EH (cell line): Measurements from ENCODE around the gene CCDC158.
"Not testable (repeated sequence)": the region's sequence is repeated elsewhere in the genome, so short reads cannot be mapped to it uniquely, and the experiment has no call there.

Experiments used
- DNase-seq: peaks from one replicate; pipeline ENCODE4 v3.0.0-alpha.2; 2015; ENCODE audit warnings: low read depth

The CCDC158 gene

GRCh38 chr4:76420762-76421581, at the start of gene CCDC158:
Gene CCDC158, minus strand, starts transcription at chr4:76421141. Its CDS starts 17,934 bp downstream, at chr4:76403207.
- DNase-seq: peak; percentile 32

- no peak for DNase-seq
Observed at GRCh38 chr4:76470532-76470931, 49.6 kb upstream of the CCDC158 start.

DNA sequence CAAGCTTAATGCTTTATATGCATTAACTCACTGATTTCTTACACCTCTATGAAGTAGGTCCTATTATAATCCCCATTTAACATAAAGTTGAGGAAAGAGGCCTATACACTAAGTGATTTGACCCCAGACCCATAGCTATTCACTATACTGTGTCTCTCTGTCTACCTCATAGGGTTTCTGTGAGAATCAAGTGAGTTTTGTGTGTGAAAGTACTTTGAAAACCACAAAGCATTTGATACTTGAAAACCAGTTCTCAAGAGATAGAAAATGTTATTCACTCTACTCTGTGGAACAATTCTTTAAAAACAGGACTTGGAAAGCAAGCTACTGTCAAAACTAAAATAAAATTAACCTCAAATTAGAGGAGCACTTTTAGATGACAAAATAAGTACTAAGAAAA, 49.1 kb upstream of the CCDC158 start:
- no peak for DNase-seq

GRCh38 chr4:76463568-76463967, 42.6 kb upstream of the CCDC158 start:
- no peak for DNase-seq

DNA sequence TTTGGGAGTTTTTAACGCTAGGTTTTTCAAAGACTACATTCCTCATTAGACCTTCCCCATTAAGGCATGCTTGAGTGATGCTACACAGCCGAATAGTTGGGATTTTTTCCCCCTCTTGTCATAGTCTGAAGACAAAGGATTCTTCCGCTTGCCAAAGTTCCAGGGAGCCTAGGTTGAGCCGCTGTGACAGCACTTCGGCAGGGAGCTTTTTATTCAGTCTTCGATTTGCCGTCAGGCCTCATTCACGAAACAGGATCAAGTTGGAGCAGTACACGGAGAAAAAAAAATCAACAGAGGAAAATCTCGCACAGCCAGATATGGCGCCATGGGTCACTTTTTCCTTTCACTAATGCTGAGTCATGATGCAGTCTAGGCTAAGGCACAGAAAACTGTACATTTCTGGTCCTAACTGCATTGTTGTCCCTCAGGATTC, 38.4 kb upstream of the CCDC158 start:
- peak; percentile 79 for DNase-seq

- peak; percentile 35 for DNase-seq
Observed at GRCh38 chr4:76458825-76459224, 37.9 kb upstream of the CCDC158 start.

GRCh38 chr4:76458297-76458696, 37.4 kb upstream of the CCDC158 start:
- no peak for DNase-seq

DNA sequence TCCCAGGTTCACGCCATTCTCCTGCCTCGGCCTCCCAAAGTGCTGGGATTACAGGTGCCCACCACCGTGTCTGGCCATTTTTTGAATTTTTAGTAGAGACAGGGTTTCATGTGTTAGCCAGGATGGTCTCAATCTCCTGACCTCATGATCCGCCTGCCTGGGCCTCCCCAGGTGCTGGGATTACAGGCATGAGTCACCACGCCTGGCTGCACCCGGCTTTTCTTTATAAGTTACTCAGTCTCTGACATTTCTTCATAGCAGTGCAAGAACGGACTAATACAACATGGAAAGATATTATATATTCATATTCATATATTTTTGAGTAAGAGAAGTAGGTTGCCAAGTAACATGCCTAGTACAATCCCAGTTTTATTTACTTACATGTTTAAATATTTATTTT, 36.9 kb upstream of the CCDC158 start:
- DNase-seq: no peak

- not testable (repeated sequence) for DNase-seq
Observed at GRCh38 chr4:76454073-76454472, 33.1 kb upstream of the CCDC158 start.

DNA sequence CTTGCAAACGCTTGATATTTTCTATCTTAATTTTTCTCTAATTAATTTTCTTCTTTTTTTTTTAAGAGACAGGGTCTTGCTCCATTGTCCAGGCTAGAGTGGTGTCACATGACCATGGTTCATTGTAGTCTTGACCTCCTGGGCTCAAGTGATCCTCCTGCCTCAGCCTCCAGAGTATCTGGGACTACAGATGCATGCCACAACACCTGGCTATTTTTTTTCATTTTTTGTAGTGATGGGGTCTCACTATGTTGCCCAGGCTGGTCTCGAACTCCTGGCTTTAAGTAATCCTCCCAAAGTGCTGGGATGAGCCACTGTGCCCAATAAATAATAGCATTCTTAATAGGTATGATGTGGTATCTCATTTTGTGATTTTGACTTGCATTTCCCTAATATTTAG, 32.3 kb upstream of the CCDC158 start:
- no peak for DNase-seq

DNA sequence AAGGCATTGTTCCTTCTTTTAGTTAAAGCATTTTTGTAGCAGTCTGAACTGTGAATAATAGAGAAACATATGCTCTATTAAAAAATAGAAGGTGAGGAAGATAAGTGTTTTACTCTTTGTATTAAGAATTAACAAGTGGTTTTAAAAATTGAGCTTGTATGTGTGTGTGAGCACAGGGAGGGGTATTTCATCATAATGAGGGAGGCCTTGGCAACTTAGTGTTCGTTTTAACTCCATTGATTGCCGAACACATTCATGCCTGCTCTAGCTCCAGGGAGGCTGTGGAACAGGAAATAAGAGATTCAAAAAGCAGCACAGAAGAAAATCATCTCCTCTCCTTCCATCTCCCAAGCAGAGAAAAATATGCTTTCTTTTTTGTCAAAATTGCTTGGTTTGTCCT, 28.9 kb upstream of the CCDC158 start:
- DNase-seq: no peak

DNA sequence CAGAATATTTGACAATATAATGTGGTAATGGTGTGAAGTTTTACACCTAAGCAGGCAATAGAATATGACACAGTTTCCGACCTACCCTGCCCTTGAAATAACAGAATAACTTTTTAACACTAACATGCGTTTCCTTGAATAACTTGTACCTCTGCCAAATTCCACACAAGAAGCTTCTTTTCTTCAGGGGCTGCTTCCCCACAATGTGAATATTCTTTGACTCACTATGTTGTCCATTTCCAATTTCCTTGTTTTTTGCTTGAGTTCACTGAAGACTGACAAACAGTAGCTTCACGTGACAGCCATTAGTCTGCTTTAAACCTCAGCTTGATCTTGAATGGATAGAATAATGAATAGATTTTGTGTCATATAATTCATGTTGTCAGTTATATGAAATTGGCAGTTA, 28.4 kb upstream of the CCDC158 start:
- peak; percentile 19 for DNase-seq

DNA sequence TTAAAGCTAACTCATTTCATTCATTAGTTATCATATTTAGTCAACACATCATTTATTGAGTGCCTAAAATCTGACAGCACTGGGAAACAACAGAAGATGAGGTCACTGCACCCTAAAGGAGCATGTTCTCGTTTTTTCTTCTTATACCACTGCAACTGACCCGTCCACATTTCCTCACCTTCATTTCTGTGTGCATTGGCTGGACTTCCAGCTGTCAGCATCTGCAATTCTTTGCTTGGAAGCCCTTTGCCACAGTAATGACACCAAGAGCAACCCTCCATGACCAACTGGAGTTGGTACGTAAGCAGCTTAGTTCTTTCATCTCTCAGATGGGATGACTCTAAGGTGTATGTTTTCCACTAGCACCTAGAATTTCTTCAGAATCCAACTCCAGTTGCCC, 27.3 kb upstream of the CCDC158 start:
- no peak for DNase-seq

DNA sequence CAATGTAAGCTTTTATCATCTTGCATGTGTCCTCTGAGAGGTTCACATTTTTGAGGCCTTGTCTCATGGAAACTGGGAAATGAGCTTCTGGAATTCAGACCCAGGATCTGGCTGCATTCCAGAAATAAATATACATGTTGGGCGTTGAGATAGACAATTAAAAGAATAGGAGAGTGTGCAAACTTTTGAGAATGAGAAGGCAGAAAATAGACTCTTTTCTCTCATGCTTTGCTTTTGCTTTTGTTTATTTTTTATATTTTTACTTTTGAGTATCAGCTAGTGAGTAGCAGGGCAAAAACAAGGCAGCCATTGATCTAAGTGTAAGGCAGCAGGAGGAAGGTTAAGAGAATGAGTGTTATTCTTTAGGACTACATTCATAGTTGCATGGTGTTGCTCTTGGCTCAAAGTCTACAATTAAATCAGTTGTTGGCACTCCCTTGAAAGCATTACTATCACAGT, 26.5 kb upstream of the CCDC158 start:
- peak; percentile 67 for DNase-seq

DNA sequence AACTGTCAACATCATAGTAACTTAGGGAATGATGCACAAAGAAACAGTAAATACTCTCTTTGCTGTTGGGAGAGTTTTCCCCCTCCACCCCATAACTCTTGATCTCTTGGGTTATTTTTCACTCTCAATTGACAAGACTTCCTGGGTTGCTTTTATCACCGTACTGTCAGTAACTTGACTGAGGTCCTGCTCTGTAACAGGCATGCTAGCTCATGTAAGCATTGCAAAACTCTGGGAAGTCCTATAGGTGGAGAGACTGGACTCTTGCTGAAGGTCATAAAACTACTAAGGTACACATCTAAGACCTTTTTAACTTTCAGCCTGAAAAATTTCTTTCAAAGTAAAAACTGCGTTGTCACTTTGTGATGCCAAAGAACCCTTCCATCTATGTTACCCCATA, 25.0 kb upstream of the CCDC158 start:
- DNase-seq: no peak

DNA sequence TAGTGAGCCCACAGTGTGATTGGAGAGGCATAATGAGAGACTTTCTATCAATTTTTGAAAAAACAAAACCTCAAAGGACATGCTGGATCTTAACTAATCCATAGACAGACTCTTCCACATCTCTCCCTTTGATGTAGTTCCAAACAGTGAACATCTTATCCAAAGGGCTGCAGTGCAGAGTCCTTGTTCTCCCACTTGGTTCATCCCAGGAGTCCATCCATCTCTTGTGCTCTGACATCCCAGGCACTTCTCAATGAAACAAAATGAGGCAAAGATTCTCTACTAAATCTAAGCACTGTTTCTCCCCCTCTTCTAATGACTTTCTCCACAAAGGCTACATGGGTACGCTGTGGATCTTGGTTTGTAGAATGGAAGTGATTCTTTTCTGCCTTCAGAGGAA, 22.4 kb upstream of the CCDC158 start:
- no peak for DNase-seq

DNA sequence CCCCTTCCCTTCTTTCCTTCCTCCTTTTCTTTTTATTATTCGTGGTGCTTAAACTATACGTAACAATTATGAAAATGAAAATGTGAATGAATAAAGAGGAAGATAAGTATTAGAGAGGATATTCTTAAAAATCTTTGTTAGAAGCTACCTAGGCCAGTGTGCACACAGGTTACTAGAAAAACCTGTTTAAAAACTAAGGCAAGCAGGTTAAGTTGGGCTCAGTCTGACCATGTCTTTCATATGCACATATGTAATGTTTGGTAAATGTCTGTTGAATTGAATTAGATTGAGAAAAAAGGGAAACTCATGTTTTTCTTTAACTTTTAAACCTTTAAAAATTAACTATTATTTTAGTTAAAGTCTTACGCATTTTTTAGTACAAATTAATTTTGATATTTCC, 21.9 kb upstream of the CCDC158 start:
- DNase-seq: no peak

- no peak for DNase-seq
Observed at GRCh38 chr4:76441881-76442280, 20.9 kb upstream of the CCDC158 start.

GRCh38 chr4:76439491-76439890, 18.6 kb upstream of the CCDC158 start:
- no peak for DNase-seq

DNA sequence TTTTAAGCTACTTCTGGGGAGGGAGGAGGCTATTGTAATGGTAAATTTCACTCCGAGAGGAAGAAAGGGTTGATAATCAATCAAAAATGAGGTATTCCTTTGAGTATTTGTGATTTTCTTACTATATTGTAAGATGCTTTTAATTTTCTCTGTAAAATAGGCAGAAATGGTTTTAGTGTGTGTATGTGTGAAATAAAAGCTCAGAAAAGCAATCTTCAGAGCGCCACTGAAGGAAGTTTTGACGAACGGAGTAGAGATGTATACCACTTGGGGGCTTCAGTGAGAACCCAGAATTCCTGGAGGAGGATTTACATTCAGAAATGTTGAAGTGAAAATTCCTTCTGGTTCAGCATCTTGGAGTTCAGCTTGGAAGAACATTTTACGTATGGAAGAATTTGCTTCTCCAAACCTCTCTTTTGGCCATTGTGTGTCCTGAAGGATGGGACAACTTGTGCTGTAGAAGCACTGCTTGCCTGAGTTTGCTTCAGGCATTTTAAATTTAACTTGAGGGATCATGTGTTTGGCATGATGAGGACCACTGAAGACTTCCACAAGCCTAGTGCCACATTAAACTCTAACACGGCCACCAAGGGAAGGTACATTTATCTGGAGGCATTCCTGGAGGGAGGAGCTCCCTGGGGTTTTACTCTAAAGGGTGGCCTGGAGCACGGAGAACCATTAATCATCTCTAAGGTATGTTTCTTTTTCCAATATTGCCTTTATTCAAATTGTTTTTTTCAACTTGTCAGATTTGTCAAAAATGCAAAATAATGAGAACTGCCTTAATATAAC, 14.8 kb upstream of the CCDC158 start:
- DNase-seq: peak; percentile 15

DNA sequence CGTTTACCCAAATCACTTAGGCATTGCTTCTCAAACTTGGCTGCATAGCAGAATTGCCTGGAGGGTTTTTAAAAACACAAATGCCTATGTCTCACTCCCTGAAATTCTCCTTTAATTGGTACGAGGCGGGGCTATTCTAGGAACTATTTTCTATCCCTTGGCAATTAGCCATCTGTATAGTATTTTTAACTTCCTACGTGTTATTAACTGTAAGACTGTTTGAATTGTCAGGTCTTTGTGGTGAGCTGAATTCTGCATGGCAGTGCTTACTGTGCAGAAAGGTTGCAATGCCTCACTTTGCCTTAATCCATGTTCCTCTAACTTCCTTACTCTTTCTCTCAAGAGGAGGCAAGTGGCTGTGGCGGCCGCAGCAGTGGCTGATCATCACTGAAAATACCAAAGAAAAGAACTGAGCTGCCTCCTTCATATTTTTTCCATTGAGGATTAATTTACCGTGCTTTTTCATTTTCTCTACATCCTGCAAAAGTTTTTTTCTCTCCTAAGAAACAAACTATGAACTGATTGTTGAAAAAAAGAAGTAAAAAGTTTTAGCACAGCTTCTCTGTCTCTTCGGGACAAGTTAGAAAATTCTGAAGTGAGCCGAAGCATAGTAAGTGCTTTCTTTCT, 14.1 kb upstream of the CCDC158 start, which contains the start of gene SHROOM3:
Gene SHROOM3 (plus strand): TSS at position 329 of the 627 bp plus-strand sequence. CDS start 824 bp downstream, outside the sequence.
- peak; percentile 75 for DNase-seq
